H1 (cell line): ENCODE measurements around the gene CIT. TPM values are rescaled to one million over a fixed set of nuclear protein-coding genes. Genes with fewer than 3 reads are reported as not detected.

Source experiments
- CTCF ChIA-PET: fragments of 300-600 bp; sonication (Branson Sonifier 250); formaldehyde crosslinking; loops from one replicate; lab custom pipeline; 2021; ENCODE audit not compliant: partially characterized antibody; lab: Charles Lee
- POLR2A ChIA-PET: fragments of 300-600 bp; sonication (Branson Sonifier 250); formaldehyde crosslinking; loops from one replicate; lab custom pipeline; 2021; ENCODE audit warnings: inconsistent platforms; ENCODE audit not compliant: partially characterized antibody; lab: Charles Lee
- DNase-seq, 2 experiments: peaks; one replicate each; pipeline versions ENCODE4 v3.0.0 to v3.0.0-alpha.2; 2010 to 2022; ENCODE audit warnings: low spot score in 2 of 2, low read depth in 1 of 2, mixed read lengths in 1 of 2
- FAIRE-seq: peaks from 2 replicates; lab custom pipeline; 2011; peaks lifted over from hg19 to GRCh38; lab: Jason Lieb, UNC
- H2AFZ ChIP-seq: 2 replicates; pipeline ENCODE4 v1.8.1; 2012; ENCODE audit warnings: low read length, inconsistent platforms
- H2AK5ac ChIP-seq: 2 replicates; pipeline ENCODE4 v1.6.1; 2013; ENCODE audit warnings: low read depth, low read length
- H2BK120ac ChIP-seq: replicated peaks from 2 replicates; pipeline ENCODE3; 2013; ENCODE audit warnings: low read depth, low read length, inconsistent platforms
- H2BK12ac ChIP-seq: 2 replicates; pipeline ENCODE4 v1.6.1; 2013; ENCODE audit warnings: low read depth, low read length
- H2BK15ac ChIP-seq: 2 replicates; pipeline ENCODE4 v1.6.1; 2013; ENCODE audit warnings: low read length
- H2BK20ac ChIP-seq: 2 replicates; pipeline ENCODE4 v1.6.1; 2013; ENCODE audit warnings: low read length
- H2BK5ac ChIP-seq: 2 replicates; pipeline ENCODE4 v1.6.1; 2013; ENCODE audit warnings: low read depth, low read length
- H3K14ac ChIP-seq: 2 replicates; pipeline ENCODE4 v1.6.1; 2013; ENCODE audit warnings: inconsistent platforms; ENCODE audit not compliant: insufficient read length
- H3K18ac ChIP-seq: 2 replicates; pipeline ENCODE4 v1.6.1; 2013; ENCODE audit warnings: low read length; ENCODE audit errors: extremely low read depth
- H3K23ac ChIP-seq: 2 replicates; pipeline ENCODE4 v1.6.1; 2013; ENCODE audit warnings: inconsistent platforms; ENCODE audit not compliant: insufficient read length
- H3K23me2 ChIP-seq: 2 replicates; pipeline ENCODE4 v1.6.1; 2013; ENCODE audit warnings: low read depth, low read length
- H3K27ac ChIP-seq: 2 replicates; pipeline ENCODE4 v1.6.1; 2011; ENCODE audit warnings: low read depth, low read length, inconsistent platforms
- H3K27me3 ChIP-seq, 4 experiments: replicated peaks in 1 of 4; 1 replicate in 1 of 4; 2 replicates in 3 of 4; pipeline versions ENCODE4 v1.6.1 to v1.8.1; 2011 to 2013; ENCODE audit warnings: low read length in 3 of 4, mild to moderate bottlenecking in 3 of 4, inconsistent platforms in 2 of 4, mixed read lengths in 2 of 4, moderate library complexity in 1 of 4; ENCODE audit not compliant: control insufficient read depth in 3 of 4, insufficient read depth in 3 of 4; ENCODE audit errors: extremely low read depth in 1 of 4
- H3K36me3 ChIP-seq, 4 experiments: 2 replicates each; pipeline versions ENCODE4 v1.6.1 to v1.8.1; 2011 to 2013; ENCODE audit warnings: mild to moderate bottlenecking in 4 of 4, low read length in 3 of 4, moderate library complexity in 2 of 4, control low read depth in 1 of 4, inconsistent platforms in 1 of 4; ENCODE audit not compliant: insufficient read depth in 4 of 4, control insufficient read depth in 2 of 4
- H3K4ac ChIP-seq: replicated peaks from 2 replicates; pipeline ENCODE3; 2013; ENCODE audit warnings: low read length, low read depth, mixed read lengths, inconsistent platforms; ENCODE audit not compliant: insufficient read length
- H3K4me1 ChIP-seq, 4 experiments: replicated peaks in 1 of 4; 1 replicate in 1 of 4; 2 replicates in 3 of 4; pipeline versions ENCODE4 v1.6.1 to v1.8.1; 2011 to 2013; ENCODE audit warnings: low read length in 3 of 4, inconsistent platforms in 2 of 4, mixed read lengths in 1 of 4; ENCODE audit not compliant: insufficient read depth in 4 of 4, control insufficient read depth in 3 of 4
- H3K4me2 ChIP-seq, 2 experiments: 2 replicates each; pipeline versions ENCODE4 v1.6.1 to v1.8.1; 2011 to 2013; ENCODE audit warnings: low read depth in 2 of 2, low read length in 2 of 2, control low read depth in 1 of 2, inconsistent platforms in 1 of 2, mild to moderate bottlenecking in 1 of 2; ENCODE audit not compliant: insufficient read depth in 1 of 2
- H3K4me3 ChIP-seq, 4 experiments: fragments of 200-600, 300-600 bp in 1 of 4; sonication (generic), shearing (Covaris generic), sonication (Bioruptor Twin) in 1 of 4; 2 replicates each; pipeline versions ENCODE4 v1.5.1 to v1.8.1; 2011 to 2016; ENCODE audit warnings: low read length in 4 of 4, low read depth in 3 of 4, control low read depth in 2 of 4, inconsistent platforms in 2 of 4, mild to moderate bottlenecking in 2 of 4, mixed read lengths in 1 of 4, moderate library complexity in 1 of 4; ENCODE audit not compliant: insufficient read depth in 2 of 4; ENCODE audit errors: extremely low read depth in 1 of 4
- H3K56ac ChIP-seq: replicated peaks from 2 replicates; pipeline ENCODE3; 2013; ENCODE audit warnings: low read depth, mild to moderate bottlenecking, mixed read lengths, low read length, inconsistent platforms; ENCODE audit not compliant: insufficient read length
- H3K79me1 ChIP-seq: 2 replicates; pipeline ENCODE4 v1.6.1; 2013; ENCODE audit warnings: low read depth, low read length, control low read depth
- H3K79me2 ChIP-seq, 2 experiments: 2 replicates each; pipeline versions ENCODE4 v1.6.1 to v1.8.1; 2012 to 2013; ENCODE audit warnings: low read length in 2 of 2, mild to moderate bottlenecking in 2 of 2, inconsistent platforms in 1 of 2; ENCODE audit not compliant: insufficient read depth in 2 of 2, control insufficient read depth in 1 of 2
- H3K9ac ChIP-seq, 4 experiments: replicated peaks in 1 of 4; 1 replicate in 1 of 4; 2 replicates in 3 of 4; pipeline versions ENCODE4 v1.6.1 to v1.8.1; 2011 to 2013; ENCODE audit warnings: low read depth in 3 of 4, low read length in 3 of 4, control low read depth in 2 of 4, mild to moderate bottlenecking in 2 of 4, moderate library complexity in 2 of 4, inconsistent platforms in 1 of 4; ENCODE audit errors: extremely low read depth in 1 of 4
- H3K9me3 ChIP-seq, 2 experiments: 2 replicates each; pipeline versions ENCODE4 v1.6.1 to v1.8.1; 2012 to 2013; ENCODE audit warnings: mild to moderate bottlenecking in 2 of 2, moderate library complexity in 2 of 2, control low read depth in 1 of 2, inconsistent platforms in 1 of 2, low read depth in 1 of 2, low read length in 1 of 2, mixed read lengths in 1 of 2; ENCODE audit not compliant: insufficient read depth in 2 of 2
- H4K20me1 ChIP-seq, 2 experiments: replicated peaks in 1 of 2; 2 replicates each; pipeline versions ENCODE3 to v1.8.1; 2011 to 2013; ENCODE audit warnings: inconsistent platforms in 2 of 2, low read length in 2 of 2, mild to moderate bottlenecking in 1 of 2; ENCODE audit not compliant: insufficient read depth in 2 of 2, control insufficient read depth in 1 of 2
- H4K5ac ChIP-seq: 2 replicates; pipeline ENCODE4 v1.6.1; 2013; ENCODE audit warnings: low read length, low read depth, mixed read lengths, inconsistent platforms; ENCODE audit not compliant: insufficient read length
- H4K8ac ChIP-seq: 2 replicates; pipeline ENCODE4 v1.8.0; 2013; ENCODE audit warnings: mild to moderate bottlenecking, moderate library complexity, low read length, inconsistent platforms; ENCODE audit not compliant: insufficient read depth; ENCODE audit errors: extremely low read depth
- H4K91ac ChIP-seq: replicated peaks from 2 replicates; pipeline ENCODE3; 2013; ENCODE audit warnings: low read length, mixed read lengths, inconsistent platforms; ENCODE audit not compliant: insufficient read length
- BACH1 ChIP-seq: IDR thresholded peaks from 2 replicates; pipeline ENCODE4 v1.6.1; 2012; ENCODE audit warnings: low read length, improper control_type of control experiment
- BCL11A ChIP-seq, 2 experiments: IDR thresholded peaks; one replicate each; pipeline ENCODE4 v1.6.1; 2011; ENCODE audit warnings: low read depth in 2 of 2, low read length in 2 of 2, mild to moderate bottlenecking in 2 of 2
- BRCA1 ChIP-seq: IDR thresholded peaks from 2 replicates; pipeline ENCODE4 v1.6.1; 2012; ENCODE audit warnings: low read depth, low read length, improper control_type of control experiment
- CHD2 ChIP-seq: IDR thresholded peaks from 2 replicates; pipeline ENCODE4 v1.6.1; 2012; ENCODE audit warnings: low read length, improper control_type of control experiment
- CREB1 ChIP-seq: IDR thresholded peaks from 2 replicates; pipeline ENCODE4 v1.6.1; 2012; ENCODE audit warnings: inconsistent platforms
- E2F6 ChIP-seq: IDR thresholded peaks from 2 replicates; pipeline ENCODE4 v1.6.1; 2012; ENCODE audit warnings: inconsistent platforms
- FOSL1 ChIP-seq: IDR thresholded peaks from 2 replicates; pipeline ENCODE4 v1.6.1; 2011; ENCODE audit warnings: mild to moderate bottlenecking, low read depth, low read length, moderate library complexity; ENCODE audit not compliant: insufficient read depth
- KDM4A ChIP-seq: IDR thresholded peaks from one replicate; pipeline ENCODE4 v1.7.1; 2012; ENCODE audit warnings: low read depth, mild to moderate bottlenecking, moderate library complexity, low read length, inconsistent platforms; ENCODE audit not compliant: severe bottlenecking
- MAFK ChIP-seq: IDR thresholded peaks from 2 replicates; pipeline ENCODE4 v1.6.1; 2012; ENCODE audit warnings: low read depth, mild to moderate bottlenecking, improper control_type of control experiment, low read length
- POLR2A ChIP-seq, 2 experiments: IDR thresholded peaks; 1 replicate in 1 of 2; 2 replicates in 1 of 2; pipeline ENCODE4 v1.6.1; 2011; ENCODE audit warnings: low read depth in 2 of 2, low read length in 2 of 2, mild to moderate bottlenecking in 2 of 2; ENCODE audit errors: control extremely low read depth in 1 of 2
- POU5F1 ChIP-seq: IDR thresholded peaks from 2 replicates; pipeline ENCODE4 v1.6.1; 2011; ENCODE audit warnings: low read depth, mild to moderate bottlenecking, low read length, moderate library complexity
- SP1 ChIP-seq: IDR thresholded peaks from 2 replicates; pipeline ENCODE4 v1.6.1; 2011; ENCODE audit warnings: low read depth, low read length
- SP2 ChIP-seq: IDR thresholded peaks from 2 replicates; pipeline ENCODE4 v1.6.1; 2012; ENCODE audit warnings: mild to moderate bottlenecking, low read length, inconsistent platforms
- YY1 ChIP-seq: IDR thresholded peaks from 2 replicates; pipeline ENCODE4 v1.6.1; 2011; ENCODE audit warnings: low read depth, mild to moderate bottlenecking, low read length
- WGBS, 2 experiments: shearing (Covaris generic) in 1 of 2; methylation state at CpG; one replicate each; pipeline versions ENCODE4 v1.1.6 to v1.1.7; 2013 to 2015; ENCODE audit warnings: low lambda C conversion rate in 2 of 2, mixed read lengths in 2 of 2, inconsistent platforms in 1 of 2, low coverage in 1 of 2, missing lambda C conversion rate in 1 of 2; ENCODE audit not compliant: insufficient replicate concordance in 2 of 2, insufficient coverage in 1 of 2, insufficient read length in 1 of 2; ENCODE audit errors: extremely low coverage in 1 of 2, missing lambda C conversion rate in 1 of 2; 5-methylcytosine and 5-hydroxymethylcytosine counted together
- polyA plus RNA-seq, 7 experiments: library from polyadenylated mRNA; depleted of rRNA in 3 of 7; stranded (reverse) in 5 of 7; unstranded in 2 of 7; fragments of >200 nt in 5 of 7; fragments of 200-250 nt in 2 of 7; gene quantifications; 1 replicate in 5 of 7; 2 replicates in 1 of 7; 4 replicates in 1 of 7; pipeline versions ENCODE4 v1.2.1 to v1.2.3, GENCODE V29; 2011 to 2013; ENCODE audit warnings: missing spikeins in 2 of 7, mixed read lengths in 2 of 7
- total RNA-seq: library from RNA; stranded (reverse); fragmentation: NEBNext Ultra II Directional; extraction: Animal tissue kit (Norgen Biotek cat#: 25700); gene quantifications from 2 replicates; pipeline ENCODE4 v1.2.1, GENCODE V29; 2021

CIT gene
- total and polyA plus RNA-seq, 2 of the 8 experiments (the other 6 are each of a cell fraction or from before 2014, with no cell fraction given), result 17.1 to 60.9 TPM

GRCh38 chr12:119727600-119728443 lies 149.3 kb downstream of the CIT start:
- no peak overlapping the region for H2BK20ac ChIP-seq
- no peak overlapping the region for H3K9ac ChIP-seq
- no peak overlapping the region for H2BK12ac ChIP-seq
- H3K56ac ChIP-seq, result no peak overlapping the region
- H2BK15ac ChIP-seq, result no peak overlapping the region
- H3K4me1 ChIP-seq, result no peaks in the 10 kb centered on the region
- no peak overlapping the region for H4K91ac ChIP-seq
- CTCF ChIA-PET, result interaction anchor here (0.6 kb wide), 1 partner anchor 130 kb away, joined by 3 read pairs; no protein-coding TSS in a partner anchor
- no peak overlapping the region for H3K14ac ChIP-seq
- no peak overlapping the region for H3K27ac ChIP-seq
- H2AK5ac ChIP-seq, result no peak overlapping the region
- H2BK5ac ChIP-seq, result no peak overlapping the region
- no peak overlapping the region for H3K4ac ChIP-seq
- H4K20me1 ChIP-seq, result no peaks in the 10 kb centered on the region
- no peaks in the 10 kb centered on the region for H3K23me2 ChIP-seq
- no peak overlapping the region for H2BK120ac ChIP-seq
- no peak overlapping the region for H4K5ac ChIP-seq
- no peak overlapping the region for H3K4me3 ChIP-seq
- no peak overlapping the region for H2AFZ ChIP-seq
- H3K18ac ChIP-seq, result no peak overlapping the region
- no peaks in the 10 kb centered on the region for H3K27me3 ChIP-seq
- no peak overlapping the region for H4K8ac ChIP-seq
- H3K4me2 ChIP-seq, result no peak overlapping the region
- WGBS, 2 experiments, result 86% methylated on average over 3 of the region's 3 CpGs; no CpG with 5 or more reads in 1 of the 2 experiments
- H3K79me1 ChIP-seq, result no peaks in the 10 kb centered on the region
- no peaks in the 10 kb centered on the region for H3K79me2 ChIP-seq
- POLR2A ChIA-PET, result no interaction called here
- peaks cover 2 to 24% (median 8%) of the 10 kb centered on the region in 4 experiments; a peak in 6 of 8 replicates for H3K36me3 ChIP-seq
- H3K9me3 ChIP-seq, result no peaks in the 10 kb centered on the region
- H3K23ac ChIP-seq, result no peak overlapping the region
- FAIRE-seq, result no peak
- DNase-seq, result no peak
- TF ChIP-seq FOSL1, result no peak
- TF ChIP-seq KDM4A, result no peak
- no peak for TF ChIP-seq YY1
- TF ChIP-seq SP1, result no peak
- no peak for TF ChIP-seq POLR2A (IDR thresholded peaks at IDR 0.05; ENCODE audit: control extremely low read depth in 1 of 2, low read depth in 2 of 2, low read length in 2 of 2)
- no peak for TF ChIP-seq BCL11A (IDR thresholded peaks at IDR 0.05; ENCODE audit: low read depth in 2 of 2, low read length in 2 of 2)
- TF ChIP-seq MAFK, result no peak
- TF ChIP-seq SP2, result no peak
- no peak for TF ChIP-seq E2F6
- TF ChIP-seq CHD2, result no peak
- no peak for TF ChIP-seq CREB1
- no peak for TF ChIP-seq BRCA1
- TF ChIP-seq BACH1, result no peak
- no peak for TF ChIP-seq POU5F1
